Measurements from ENCODE around the gene SRPRA. TPM values are rescaled to one million over a fixed set of nuclear protein-coding genes. Genes with fewer than 3 reads are reported as not detected.

The SRPRA gene
- total RNA-seq, 1 experiment from 2014 or later: 64.3 TPM

DNA sequence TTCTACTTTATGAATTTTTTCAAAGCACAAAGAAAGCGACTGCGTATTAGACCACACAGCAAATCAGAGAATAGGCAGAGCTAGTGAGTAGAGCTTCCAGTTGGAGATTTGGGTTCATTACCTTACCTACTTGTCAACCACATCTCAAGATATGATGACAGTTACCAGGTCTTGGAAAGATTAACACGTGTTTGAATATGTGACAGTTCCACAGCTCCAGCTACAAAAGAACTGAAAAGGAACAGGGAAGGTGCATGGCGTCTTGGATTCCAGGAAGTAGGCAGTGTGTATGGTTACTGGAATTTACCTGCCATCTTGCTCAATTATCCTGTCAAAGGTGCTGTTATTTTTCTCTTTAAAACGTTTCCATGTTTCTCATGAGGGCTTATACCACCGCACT lies 19.5 kb upstream of the SRPRA start:
- Histone ChIP-seq H4K20me1 (ENCODE audit: control insufficient read depth, insufficient read depth, insufficient read length) (no peaks in the 10 kb centered on the region), H4K5ac (ENCODE audit: insufficient read length, low read depth, low read length) (no peak overlapping the region), H3K18ac (ENCODE audit: insufficient read length, low read depth, low read length) (no peak overlapping the region), H3K14ac (ENCODE audit: insufficient read depth, low read length) (no peak overlapping the region), H3K79me1 (ENCODE audit: insufficient read depth, low read depth, low read length, poor library complexity, severe bottlenecking) (no peaks in the 10 kb centered on the region), H3K9ac (ENCODE audit: extremely low read depth, insufficient read length, low read length) (no peak overlapping the region), H3K27ac (ENCODE audit: insufficient read length, low read depth, low read length) (no peak overlapping the region), H2BK120ac (ENCODE audit: low read depth, low read length, poor library complexity, severe bottlenecking) (no peak overlapping the region), H2AK5ac (ENCODE audit: insufficient read length, low read length) (no peak overlapping the region), H2BK15ac (ENCODE audit: low read depth, low read length) (no peak overlapping the region), H3T11ph (ENCODE audit: low read length) (no peak overlapping the region), H2BK12ac (ENCODE audit: insufficient read length, low read depth, low read length) (no peak overlapping the region), H2BK20ac (ENCODE audit: low read depth, low read length, poor library complexity, severe bottlenecking) (no peak overlapping the region), H3K23ac (ENCODE audit: insufficient read length, low read depth, low read length) (no peak overlapping the region), H3K56ac (ENCODE audit: insufficient read length, low read depth, low read length) (no peak overlapping the region), H3K23me2 (ENCODE audit: insufficient read length, low read depth, low read length, poor library complexity, severe bottlenecking) (peaks cover 5% of the 10 kb centered on the region), H4K91ac (ENCODE audit: insufficient read length, low read depth, low read length) (no peak overlapping the region), H3K4ac (ENCODE audit: low read depth, low read length) (no peak overlapping the region), H2AFZ (ENCODE audit: low read length) (no peak overlapping the region), H3K79me2 (ENCODE audit: insufficient read depth, low read length) (no peaks in the 10 kb centered on the region), H3K9me3 (ENCODE audit: control insufficient read depth, low read depth, low read length) (no peaks in the 10 kb centered on the region), H3K27me3 (ENCODE audit: insufficient read depth, low read length) (no peaks in the 10 kb centered on the region; the same call in 1 of the 2 replicates), H4K8ac (replicated peaks; ENCODE audit: insufficient read length, low read depth, low read length) (no peak overlapping the region), H3K4me2 (ENCODE audit: insufficient read depth, insufficient read length, low read length) (no peak overlapping the region), H2BK5ac (ENCODE audit: insufficient read length, low read length) (no peak overlapping the region), H3K4me1 (ENCODE audit: insufficient read depth, low read length) (peaks cover 4% of the 10 kb centered on the region; the same call in 1 of the 2 replicates)
- Mint-ChIP-seq H3K4me3 (no peak overlapping the region), H3K36me3 (ENCODE audit: insufficient read depth in 1 of 3, low read depth in 3 of 3) (peaks cover 2 to 16% (median 3%) of the 10 kb centered on the region in 3 experiments; a peak in 3 of 7 replicates), H3K27me3 (ENCODE audit: low read depth) (peaks cover 3% of the 10 kb centered on the region; the same call in 1 of the 2 replicates), H3K27ac (no peak overlapping the region; a peak in 2 of 7 replicates), H3K4me1 (peaks cover 5 to 7% of the 10 kb centered on the region in 2 experiments), H3K9me3 (no peaks in the 10 kb centered on the region; a peak in 1 of 5 replicates)
- DNase-seq: no peak
- WGBS (ENCODE audit: extremely low coverage, insufficient read length, low lambda C conversion rate): no CpG with 5 or more reads among the region's 6 CpGs
- TF ChIP-seq, protein P1, sequence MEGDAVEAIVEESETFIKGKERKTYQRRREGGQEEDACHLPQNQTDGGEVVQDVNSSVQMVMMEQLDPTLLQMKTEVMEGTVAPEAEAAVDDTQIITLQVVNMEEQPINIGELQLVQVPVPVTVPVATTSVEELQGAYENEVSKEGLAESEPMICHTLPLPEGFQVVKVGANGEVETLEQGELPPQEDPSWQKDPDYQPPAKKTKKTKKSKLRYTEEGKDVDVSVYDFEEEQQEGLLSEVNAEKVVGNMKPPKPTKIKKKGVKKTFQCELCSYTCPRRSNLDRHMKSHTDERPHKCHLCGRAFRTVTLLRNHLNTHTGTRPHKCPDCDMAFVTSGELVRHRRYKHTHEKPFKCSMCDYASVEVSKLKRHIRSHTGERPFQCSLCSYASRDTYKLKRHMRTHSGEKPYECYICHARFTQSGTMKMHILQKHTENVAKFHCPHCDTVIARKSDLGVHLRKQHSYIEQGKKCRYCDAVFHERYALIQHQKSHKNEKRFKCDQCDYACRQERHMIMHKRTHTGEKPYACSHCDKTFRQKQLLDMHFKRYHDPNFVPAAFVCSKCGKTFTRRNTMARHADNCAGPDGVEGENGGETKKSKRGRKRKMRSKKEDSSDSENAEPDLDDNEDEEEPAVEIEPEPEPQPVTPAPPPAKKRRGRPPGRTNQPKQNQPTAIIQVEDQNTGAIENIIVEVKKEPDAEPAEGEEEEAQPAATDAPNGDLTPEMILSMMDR (conservative IDR thresholded peaks at IDR 0.05): no peak
